D341Med (cell line): Measurements from ENCODE around the gene IFNW1.

ENCODE experiments used
- DNase-seq: peaks from one replicate; pipeline ENCODE4 v3.0.0; 2012; ENCODE audit warnings: low spot score

IFNW1 gene

DNA sequence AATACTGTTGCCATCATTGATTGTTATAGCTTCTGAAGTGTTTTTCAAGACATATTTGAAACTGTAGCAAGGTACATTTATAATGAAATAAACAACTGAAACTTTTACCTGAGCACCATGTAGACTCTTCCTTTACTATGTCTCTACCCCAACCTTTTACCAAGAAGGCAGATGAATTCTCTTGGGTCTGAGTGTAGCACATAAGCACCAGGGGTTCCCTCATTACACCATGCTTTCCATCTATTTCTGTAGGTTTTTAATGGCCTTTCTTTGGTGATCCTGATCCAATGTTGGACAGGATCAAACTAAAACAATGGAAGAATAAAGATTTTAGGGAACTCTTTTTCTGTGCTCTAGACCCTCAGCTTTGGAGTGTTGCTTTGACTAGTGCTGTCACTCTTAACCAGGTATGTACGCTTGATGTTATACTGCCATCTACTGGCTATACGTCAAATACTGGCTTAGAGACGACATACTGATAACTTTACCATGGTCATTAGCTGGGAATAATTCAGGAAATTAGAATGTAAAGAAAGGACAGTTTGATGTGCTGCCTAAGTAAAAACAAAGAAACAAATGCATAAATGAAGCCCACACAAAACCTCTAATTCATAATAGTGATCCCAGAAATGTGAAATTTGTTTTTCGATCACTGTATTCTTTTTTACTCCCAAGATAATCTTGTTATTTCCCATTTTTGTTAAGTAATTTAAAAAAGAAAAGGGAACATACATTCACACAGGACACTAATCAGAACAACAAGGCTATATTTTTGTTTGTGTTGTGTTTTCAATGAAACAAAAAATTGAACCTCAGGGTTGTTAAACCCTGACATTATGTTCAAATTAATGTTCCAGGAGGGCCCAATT is 30.7 kb downstream of the IFNW1 start:
- DNase-seq = peak; percentile 44

DNA sequence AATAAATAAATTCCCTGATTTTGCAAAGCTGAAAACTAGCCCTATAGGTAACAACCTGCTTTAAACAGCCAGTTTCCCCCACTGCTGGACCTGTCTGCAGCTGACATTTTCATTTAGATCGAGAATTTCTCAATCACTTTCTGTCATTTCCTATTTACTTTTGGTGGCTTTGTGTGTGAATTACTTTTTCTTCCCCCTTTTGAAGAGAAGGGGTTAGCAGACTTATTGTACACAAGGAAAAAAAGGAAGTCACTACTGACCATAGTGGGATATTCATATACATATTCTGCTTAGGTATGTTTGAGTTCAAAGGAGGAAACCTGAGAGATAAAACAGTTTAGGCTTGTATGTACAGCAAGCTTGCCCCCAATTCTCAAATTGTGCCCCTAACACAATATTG is 36.8 kb downstream of the IFNW1 start:
- DNase-seq = no peak

DNA sequence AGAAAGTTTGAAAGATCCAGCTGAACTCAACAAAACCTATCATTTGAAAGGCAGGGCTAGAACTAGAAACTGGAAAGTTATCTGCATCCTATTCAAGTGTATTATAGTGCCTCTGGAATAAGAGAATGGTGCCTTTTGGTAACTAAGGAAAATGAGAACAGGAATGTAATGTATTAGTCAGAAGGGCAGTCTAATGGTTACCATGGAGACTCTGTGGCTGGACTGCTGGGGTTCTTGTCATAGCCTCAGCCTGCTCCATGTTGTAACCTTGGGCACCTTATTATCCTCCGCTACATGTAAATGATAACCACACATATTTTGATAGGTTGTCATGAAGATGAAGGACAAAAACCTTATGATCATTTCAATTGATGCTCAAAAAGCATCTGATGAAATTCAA is 39.3 kb downstream of the IFNW1 start:
- no peak for DNase-seq

DNA sequence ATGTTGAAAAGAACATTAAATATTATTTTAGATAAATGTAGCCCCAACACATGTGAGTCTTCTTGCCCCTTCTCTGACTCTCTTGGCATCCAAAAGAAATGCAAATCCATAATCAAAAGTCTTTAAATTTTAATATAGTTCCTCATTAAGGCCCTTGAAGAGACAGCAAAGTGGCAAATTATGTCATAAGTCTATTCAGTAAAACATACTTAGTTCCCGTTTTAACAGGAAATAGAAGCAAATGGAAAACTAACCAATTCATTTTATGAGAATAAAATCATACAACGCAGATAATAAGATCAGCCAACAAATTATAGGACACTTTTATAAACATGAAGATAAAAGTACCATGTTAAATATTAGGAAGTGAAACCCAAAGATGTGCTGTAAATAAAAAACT is 43.8 kb downstream of the IFNW1 start:
- no peak for DNase-seq

- DNase-seq = no peak
Observed at GRCh38 chr9:21096901-21097255, 44.8 kb downstream of the IFNW1 start.

DNA sequence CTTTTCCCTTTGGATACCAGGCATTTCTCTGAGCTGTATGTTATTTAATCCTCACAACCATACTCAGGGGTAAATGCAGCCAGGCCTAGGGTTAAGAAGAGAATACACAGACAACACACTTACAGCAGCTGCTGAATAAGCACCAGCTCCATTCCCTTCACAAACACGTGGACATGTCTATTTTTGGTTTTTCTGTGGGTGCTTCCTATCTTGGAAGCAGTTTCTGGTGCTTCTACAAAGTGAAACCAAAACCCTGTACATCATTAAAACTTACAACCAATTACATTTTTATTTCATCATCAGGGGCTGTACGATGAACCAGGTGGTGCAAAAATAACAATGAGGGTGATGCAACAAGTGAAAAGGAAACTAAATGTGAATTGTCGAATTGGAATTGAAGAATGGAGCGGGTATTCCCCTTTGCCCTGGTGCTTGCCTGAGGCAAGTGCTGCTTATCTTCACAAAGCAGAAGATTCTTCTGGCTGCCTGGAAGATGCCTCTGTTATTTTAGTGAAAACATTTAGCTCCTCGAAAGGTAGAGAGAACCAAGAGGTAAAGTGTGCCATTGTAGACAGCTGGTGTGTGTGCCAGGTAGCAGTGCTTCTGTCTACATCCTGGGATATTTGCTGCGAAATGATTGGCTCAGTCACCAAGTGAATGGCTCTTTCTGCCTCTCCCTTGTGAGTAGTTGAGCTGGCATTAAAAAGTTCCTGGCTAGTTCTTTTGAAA is 45.3 kb downstream of the IFNW1 start:
- no peak for DNase-seq

GRCh38 chr9:21095561-21095960 is 46.1 kb downstream of the IFNW1 start:
- DNase-seq = no peak
